ENCODE results near the gene RCAN1.

- TF ChIP-seq CTCF (IDR thresholded peaks at IDR 0.05), result no peak
- no peak for TF ChIP-seq POLR2A (IDR thresholded peaks at IDR 0.05)
- no peak for TF ChIP-seq EP300 (IDR thresholded peaks at IDR 0.05)
Measured at GRCh38 chr21:34602061-34602460, 12.9 kb downstream of the RCAN1 start.
